B cell (primary cell): ENCODE data around the gene PHPT1.

ENCODE experiments used
- EZH2 ChIP-seq: IDR thresholded peaks from 2 replicates; pipeline ENCODE4 v1.6.1; 2012; ENCODE audit warnings: borderline replicate concordance, low read depth, mild to moderate bottlenecking, moderate library complexity, low read length; ENCODE audit not compliant: insufficient read depth, poor library complexity, severe bottlenecking
- TF ChIP-seq, protein P1 (sequence below): fragments of 200-600 bp; IDR thresholded peaks from one replicate; pipeline ENCODE4 v1.8.0; 2022; ENCODE audit warnings: antibody characterized with exemption, mild to moderate bottlenecking

DNA sequence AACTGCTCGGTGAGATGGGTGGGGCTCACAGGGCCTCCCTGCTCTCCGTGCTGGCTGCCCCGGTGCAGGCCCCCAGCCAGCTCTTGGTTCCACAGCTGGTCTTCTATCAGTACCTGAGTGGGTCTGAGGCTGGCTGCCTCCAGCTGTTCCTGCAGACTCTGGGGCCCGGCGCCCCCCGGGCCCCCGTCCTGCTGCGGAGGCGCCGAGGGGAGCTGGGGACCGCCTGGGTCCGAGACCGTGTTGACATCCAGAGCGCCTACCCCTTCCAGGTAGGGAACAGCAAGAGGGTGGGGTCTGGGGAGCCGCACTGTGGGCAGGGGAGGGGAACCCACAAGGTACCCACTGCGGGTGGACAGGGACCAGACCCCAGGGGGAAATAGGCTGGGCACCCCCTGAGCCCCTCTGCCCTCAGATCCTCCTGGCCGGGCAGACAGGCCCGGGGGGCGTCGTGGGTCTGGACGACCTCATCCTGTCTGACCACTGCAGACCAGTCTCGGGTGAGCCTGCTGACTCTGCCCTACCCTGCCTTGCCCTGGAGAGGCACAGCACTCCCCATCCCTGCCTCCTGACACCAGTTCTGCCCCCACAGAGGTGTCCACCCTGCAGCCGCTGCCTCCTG is 5.7 kb downstream of the PHPT1 start:
- no peak for TF ChIP-seq EZH2
- TF ChIP-seq, protein P1, sequence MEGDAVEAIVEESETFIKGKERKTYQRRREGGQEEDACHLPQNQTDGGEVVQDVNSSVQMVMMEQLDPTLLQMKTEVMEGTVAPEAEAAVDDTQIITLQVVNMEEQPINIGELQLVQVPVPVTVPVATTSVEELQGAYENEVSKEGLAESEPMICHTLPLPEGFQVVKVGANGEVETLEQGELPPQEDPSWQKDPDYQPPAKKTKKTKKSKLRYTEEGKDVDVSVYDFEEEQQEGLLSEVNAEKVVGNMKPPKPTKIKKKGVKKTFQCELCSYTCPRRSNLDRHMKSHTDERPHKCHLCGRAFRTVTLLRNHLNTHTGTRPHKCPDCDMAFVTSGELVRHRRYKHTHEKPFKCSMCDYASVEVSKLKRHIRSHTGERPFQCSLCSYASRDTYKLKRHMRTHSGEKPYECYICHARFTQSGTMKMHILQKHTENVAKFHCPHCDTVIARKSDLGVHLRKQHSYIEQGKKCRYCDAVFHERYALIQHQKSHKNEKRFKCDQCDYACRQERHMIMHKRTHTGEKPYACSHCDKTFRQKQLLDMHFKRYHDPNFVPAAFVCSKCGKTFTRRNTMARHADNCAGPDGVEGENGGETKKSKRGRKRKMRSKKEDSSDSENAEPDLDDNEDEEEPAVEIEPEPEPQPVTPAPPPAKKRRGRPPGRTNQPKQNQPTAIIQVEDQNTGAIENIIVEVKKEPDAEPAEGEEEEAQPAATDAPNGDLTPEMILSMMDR = no peak
